Prostate gland (tissue), 2 donors: ENCODE results near the gene MIR17HG. TPM values are rescaled to one million over a fixed set of nuclear protein-coding genes. Genes with fewer than 3 reads are reported as not detected.
"Not testable (repeated sequence)": the region's sequence is repeated elsewhere in the genome, so short reads cannot be mapped to it uniquely, and the experiment has no call there.

Experiments
- DNase-seq: peaks from one replicate; pipeline ENCODE4 v3.0.0-alpha.2; 2019; ENCODE audit warnings: low spot score
- H3K27ac ChIP-seq, 2 donors: fragments of 200-600 bp; sonication (generic); 2 replicates each; pipeline ENCODE4 v1.5.1; 2017 to 2019
- H3K27me3 ChIP-seq: fragments of 200-600 bp; sonication (generic); replicated peaks from 2 replicates; pipeline ENCODE4 v1.5.1; 2019; ENCODE audit not compliant: insufficient read depth
- H3K36me3 ChIP-seq, 2 donors: fragments of 200-600 bp; sonication (generic); 1 replicate in 1 of 2; 2 replicates in 1 of 2; pipeline versions ENCODE4 v1.5.1 to v1.8.1; 2017 to 2019
- H3K4me1 ChIP-seq: fragments of 200-600 bp; sonication (generic); replicated peaks from 2 replicates; pipeline ENCODE4 v1.5.1; 2019
- H3K4me3 ChIP-seq, 2 donors: fragments of 200-600 bp; sonication (generic); 2 replicates each; pipeline ENCODE4 v1.5.1; 2017 to 2019
- H3K9me3 ChIP-seq: fragments of 200-600 bp; sonication (generic); 2 replicates; pipeline ENCODE4 v1.5.1; 2017
- POLR2A ChIP-seq: fragments of 450-650 bp; IDR thresholded peaks from one replicate; pipeline ENCODE4 v1.6.1; 2016; ENCODE audit warnings: antibody characterized with exemption, mild to moderate bottlenecking
- POLR2AphosphoS5 ChIP-seq: sonication (generic); formaldehyde crosslinking; IDR thresholded peaks from one replicate; pipeline ENCODE4 v1.6.1; 2017; ENCODE audit warnings: antibody characterized with exemption
- WGBS: methylation state at CpG from one replicate; pipeline ENCODE4 v1.1.5; 2018; 5-methylcytosine and 5-hydroxymethylcytosine counted together
- intact Hi-C: fragments of 100-400 bp; cut with DNase I; formaldehyde crosslinking; loops from one replicate; pipeline ENCODE4 v1.14.2; 2022
- total RNA-seq, 2 donors: library from RNA; depleted of rRNA; stranded (reverse); fragments of >200 nt; gene quantifications; one replicate each; pipeline ENCODE4 v1.1.0, GENCODE V29; 2016
- TF ChIP-seq, protein P1 (sequence below), 4 experiments: fragments of 200-600 bp in 2 of 4; fragments of 450-650 bp in 2 of 4; sonication (generic) in 2 of 4; IDR thresholded peaks; 1 replicate in 3 of 4; 2 replicates in 1 of 4; pipeline ENCODE4 v1.5.1; 2016 to 2019; ENCODE audit warnings: antibody characterized with exemption in 4 of 4, mild to moderate bottlenecking in 2 of 4, moderate library complexity in 2 of 4

MIR17HG gene
- total RNA-seq, 2 donors from 2014 or later: 1.0 to 2.9 TPM

DNA sequence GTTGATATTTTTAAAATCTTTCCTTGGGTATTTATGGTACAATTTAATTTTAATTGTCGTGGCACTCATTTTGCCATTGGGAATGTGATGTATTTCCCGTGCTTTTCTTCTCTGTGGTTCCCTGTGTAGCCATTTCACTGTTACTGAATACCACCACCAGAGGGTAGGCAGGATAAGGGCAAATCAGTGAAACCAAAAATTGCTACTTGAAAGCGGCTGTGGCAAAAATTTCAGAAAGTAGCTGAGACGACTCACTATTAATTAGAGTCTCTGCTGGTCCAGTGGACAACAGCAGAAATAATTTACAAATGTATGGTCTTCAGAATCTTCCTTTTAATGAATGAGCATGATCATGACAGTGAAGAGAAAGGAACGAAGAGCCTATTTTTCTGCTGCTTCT is 34.4 kb upstream of the MIR17HG start:
- no peak for DNase-seq
- H3K36me3 ChIP-seq: no peaks in the 10 kb centered on the region
- H3K27ac ChIP-seq: no peak overlapping the region
- no peaks in the 10 kb centered on the region for H3K9me3 ChIP-seq
- H3K4me3 ChIP-seq: no peak overlapping the region
- 38% methylated on average over 5 of the region's 5 CpGs for WGBS
- intact Hi-C loops: no loop called here
- TF ChIP-seq, protein P1, sequence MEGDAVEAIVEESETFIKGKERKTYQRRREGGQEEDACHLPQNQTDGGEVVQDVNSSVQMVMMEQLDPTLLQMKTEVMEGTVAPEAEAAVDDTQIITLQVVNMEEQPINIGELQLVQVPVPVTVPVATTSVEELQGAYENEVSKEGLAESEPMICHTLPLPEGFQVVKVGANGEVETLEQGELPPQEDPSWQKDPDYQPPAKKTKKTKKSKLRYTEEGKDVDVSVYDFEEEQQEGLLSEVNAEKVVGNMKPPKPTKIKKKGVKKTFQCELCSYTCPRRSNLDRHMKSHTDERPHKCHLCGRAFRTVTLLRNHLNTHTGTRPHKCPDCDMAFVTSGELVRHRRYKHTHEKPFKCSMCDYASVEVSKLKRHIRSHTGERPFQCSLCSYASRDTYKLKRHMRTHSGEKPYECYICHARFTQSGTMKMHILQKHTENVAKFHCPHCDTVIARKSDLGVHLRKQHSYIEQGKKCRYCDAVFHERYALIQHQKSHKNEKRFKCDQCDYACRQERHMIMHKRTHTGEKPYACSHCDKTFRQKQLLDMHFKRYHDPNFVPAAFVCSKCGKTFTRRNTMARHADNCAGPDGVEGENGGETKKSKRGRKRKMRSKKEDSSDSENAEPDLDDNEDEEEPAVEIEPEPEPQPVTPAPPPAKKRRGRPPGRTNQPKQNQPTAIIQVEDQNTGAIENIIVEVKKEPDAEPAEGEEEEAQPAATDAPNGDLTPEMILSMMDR (IDR thresholded peaks at IDR 0.05): peak in 3 of 4 experiments; percentile 18 to 34 (median 31)
- no peak for TF ChIP-seq POLR2AphosphoS5
- no peaks in the 10 kb centered on the region for H3K27me3 ChIP-seq
- no peaks in the 10 kb centered on the region for H3K4me1 ChIP-seq

GRCh38 chr13:91313581-91313980 is 33.9 kb upstream of the MIR17HG start:
- no peak for DNase-seq

GRCh38 chr13:91314888-91315287 is 32.6 kb upstream of the MIR17HG start:
- TF ChIP-seq POLR2A: no peak
- TF ChIP-seq, protein P1 (IDR thresholded peaks at IDR 0.05): no peak
- TF ChIP-seq POLR2AphosphoS5: no peak
- Histone ChIP-seq H3K4me1 (no peaks in the 10 kb centered on the region), H3K36me3 (no peaks in the 10 kb centered on the region), H3K27me3 (no peaks in the 10 kb centered on the region), H3K9me3 (no peaks in the 10 kb centered on the region), H3K27ac (no peak overlapping the region), H3K4me3 (no peak overlapping the region)
- DNase-seq: no peak
- intact Hi-C loops: no loop called here

More at GRCh38 chr13:91313581-91313980, 33.9 kb upstream of the MIR17HG start:
- TF ChIP-seq POLR2A (no peak), POLR2AphosphoS5 (no peak)
- TF ChIP-seq, protein P1 (IDR thresholded peaks at IDR 0.05): no peak
- Histone ChIP-seq H3K36me3 (no peaks in the 10 kb centered on the region), H3K4me1 (no peaks in the 10 kb centered on the region), H3K27me3 (no peaks in the 10 kb centered on the region), H3K9me3 (no peaks in the 10 kb centered on the region), H3K4me3 (no peak overlapping the region), H3K27ac (no peak overlapping the region)
- 69% methylated on average over 4 of the region's 4 CpGs for WGBS
- intact Hi-C loops: no loop called here

DNA sequence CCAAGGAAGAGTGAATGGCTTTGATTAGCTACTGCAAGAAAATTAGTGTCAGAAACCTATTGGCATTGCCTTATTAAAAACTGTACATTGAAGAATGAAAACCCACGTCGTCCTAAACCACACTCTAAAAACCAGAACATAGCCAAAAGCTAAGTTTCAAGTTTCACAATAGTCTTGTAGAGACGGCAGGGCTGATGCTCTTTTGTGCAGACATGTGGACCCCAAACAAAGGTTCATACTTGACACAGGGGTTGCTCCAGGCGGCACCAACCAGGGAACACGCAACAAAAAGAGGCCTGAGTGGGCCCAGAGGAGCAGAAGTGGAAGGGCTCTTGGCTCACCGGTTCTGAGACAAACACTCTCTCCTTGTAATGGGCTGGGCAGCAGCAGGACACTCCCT is 28.6 kb upstream of the MIR17HG start:
- TF ChIP-seq, protein P1 (IDR thresholded peaks at IDR 0.05): no peak
- TF ChIP-seq POLR2A: no peak
- no peak for TF ChIP-seq POLR2AphosphoS5
- Histone ChIP-seq H3K4me1 (no peaks in the 10 kb centered on the region), H3K4me3 (no peak overlapping the region), H3K9me3 (no peaks in the 10 kb centered on the region), H3K36me3 (no peaks in the 10 kb centered on the region), H3K27me3 (no peaks in the 10 kb centered on the region), H3K27ac (no peak overlapping the region)
- intact Hi-C loops: no loop called here
- WGBS: 63% methylated on average over 6 of the region's 6 CpGs
- no peak for DNase-seq

DNA sequence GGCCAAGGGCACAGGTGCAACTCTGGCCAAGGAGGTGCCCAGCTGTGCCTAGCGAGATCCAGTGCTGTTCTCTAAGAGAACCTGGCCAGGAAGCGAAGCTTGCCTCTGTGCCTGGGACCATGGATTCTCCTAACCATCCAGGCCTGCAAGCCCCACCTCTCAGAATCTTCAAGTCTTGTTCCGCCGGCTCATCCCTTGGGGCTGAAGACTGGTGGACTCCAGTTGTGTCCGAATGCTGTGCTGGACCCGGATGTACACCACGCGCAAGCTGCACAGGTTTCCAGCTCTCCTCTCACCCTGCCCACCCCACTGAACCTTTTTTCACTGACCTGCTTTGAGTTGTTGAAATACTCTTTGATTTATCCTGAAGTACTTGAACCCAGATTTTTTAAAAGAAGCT is 27.5 kb upstream of the MIR17HG start:
- Histone ChIP-seq H3K27ac (no peak overlapping the region), H3K27me3 (no peaks in the 10 kb centered on the region), H3K9me3 (no peaks in the 10 kb centered on the region), H3K4me1 (no peaks in the 10 kb centered on the region), H3K4me3 (no peak overlapping the region), H3K36me3 (no peaks in the 10 kb centered on the region)
- no peak for DNase-seq
- TF ChIP-seq POLR2A: no peak
- no peak for TF ChIP-seq POLR2AphosphoS5
- TF ChIP-seq, protein P1 (IDR thresholded peaks at IDR 0.05): no peak
- 96% methylated on average over 8 of the region's 8 CpGs for WGBS
- intact Hi-C loops: no loop called here

DNA sequence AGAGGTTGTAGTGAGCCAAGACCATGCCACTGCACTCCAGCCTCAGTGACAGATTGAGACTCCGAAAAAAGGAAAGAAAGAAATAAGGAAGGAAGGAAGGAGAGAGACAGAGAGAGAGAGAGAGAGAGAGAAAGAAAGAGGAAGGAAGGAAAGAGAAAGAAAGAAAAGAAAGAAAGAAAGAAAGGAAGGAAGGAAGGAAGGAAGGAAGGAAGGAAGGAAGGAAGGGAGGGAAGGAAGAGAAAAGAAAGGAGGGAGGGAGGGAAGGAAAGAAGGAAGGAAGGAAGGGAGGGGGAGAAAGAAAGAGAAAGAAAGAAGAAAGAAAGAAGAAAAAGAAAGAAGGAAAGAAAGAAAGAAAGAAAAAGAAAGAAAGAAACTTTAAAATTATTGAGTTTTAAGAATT is 26.5 kb upstream of the MIR17HG start:
- not testable (repeated sequence) for H3K9me3 ChIP-seq, DNase-seq
- 67% methylated on average over 1 of the region's 1 CpG for WGBS

More for the DNA sequence above, 26.5 kb upstream of the MIR17HG start:
- intact Hi-C loops, H3K27ac ChIP-seq, H3K4me1 ChIP-seq, H3K36me3 ChIP-seq, H3K27me3 ChIP-seq, H3K4me3 ChIP-seq: not testable (repeated sequence)
